ENCODE data around the gene TPBGL. TPM values are rescaled to one million over a fixed set of nuclear protein-coding genes. Genes with fewer than 3 reads are reported as not detected.

Gene TPBGL, protein sequence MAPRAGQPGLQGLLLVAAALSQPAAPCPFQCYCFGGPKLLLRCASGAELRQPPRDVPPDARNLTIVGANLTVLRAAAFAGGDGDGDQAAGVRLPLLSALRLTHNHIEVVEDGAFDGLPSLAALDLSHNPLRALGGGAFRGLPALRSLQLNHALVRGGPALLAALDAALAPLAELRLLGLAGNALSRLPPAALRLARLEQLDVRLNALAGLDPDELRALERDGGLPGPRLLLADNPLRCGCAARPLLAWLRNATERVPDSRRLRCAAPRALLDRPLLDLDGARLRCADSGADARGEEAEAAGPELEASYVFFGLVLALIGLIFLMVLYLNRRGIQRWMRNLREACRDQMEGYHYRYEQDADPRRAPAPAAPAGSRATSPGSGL
- total RNA-seq = 0.31 TPM

DNA sequence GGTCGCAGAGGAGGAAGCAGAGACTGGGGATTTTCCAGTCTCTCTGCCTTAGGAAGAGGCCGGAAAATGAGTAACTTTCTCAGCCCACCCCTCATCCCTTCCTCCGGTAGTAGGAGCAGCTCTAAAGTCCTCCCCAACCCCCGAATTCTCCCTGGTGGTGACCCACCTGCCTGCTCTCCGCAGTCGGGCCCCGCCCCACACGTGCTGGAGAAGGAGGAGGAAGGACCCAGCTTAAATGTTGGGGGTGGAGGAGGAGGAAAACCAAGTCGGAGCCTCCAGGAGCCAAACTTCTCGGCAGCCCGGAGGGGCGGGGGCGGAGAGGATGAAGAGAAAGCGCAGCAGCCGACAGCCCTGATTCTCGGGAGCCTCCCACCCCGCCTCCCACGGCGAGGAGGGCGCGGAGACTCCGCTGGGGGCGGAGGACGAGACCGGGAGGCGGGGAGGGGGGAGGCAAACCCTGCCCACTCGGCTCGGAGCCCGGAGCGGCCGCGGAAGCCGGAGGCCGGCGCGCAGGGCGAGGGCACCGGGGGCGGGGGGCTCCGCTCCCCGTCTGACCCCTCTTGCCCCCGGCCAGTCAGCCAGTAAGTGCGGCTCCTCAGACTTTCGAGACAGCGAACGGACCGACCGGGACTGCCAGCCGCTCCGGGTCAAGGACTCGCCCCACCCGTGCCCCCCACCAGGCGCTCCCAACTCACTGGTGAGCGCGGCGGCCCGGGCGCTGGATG, at the start of gene TPBGL:
Gene TPBGL, plus strand, starts transcription at position 464 of the 725 bp plus-strand sequence. CDS start 276 bp downstream, outside the sequence.
- intact Hi-C loops (cut with DNase I) = loop anchor here (10.0 kb wide), 3 partner anchors 96 to 306 kb away; no protein-coding TSS in a partner anchor
- peak; percentile 68 for DNase-seq (ENCODE audit: low spot score)
- peak; percentile 23 for ATAC-seq

DNA sequence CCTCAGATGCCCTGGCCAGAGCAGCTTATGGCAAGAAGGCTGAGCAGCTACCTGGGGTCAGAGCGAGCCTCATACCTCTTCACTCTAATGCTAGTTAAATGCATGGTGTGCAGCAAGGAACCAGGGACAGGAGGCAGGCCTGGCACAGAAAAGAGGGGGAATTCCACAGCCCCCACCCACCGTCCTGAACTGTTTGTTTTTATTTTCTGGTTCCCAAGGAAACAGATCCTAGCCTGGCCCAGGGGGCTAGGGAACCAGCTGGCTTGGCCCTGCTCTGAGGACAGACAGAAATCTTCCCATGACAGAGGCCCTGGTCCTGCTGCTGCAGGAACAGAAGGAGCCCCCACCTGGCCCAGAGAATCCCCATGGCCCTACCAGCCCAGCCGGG, 49.2 kb upstream of the TPBGL start:
- ATAC-seq = no peak
- DNase-seq (ENCODE audit: low spot score) = no peak
- intact Hi-C loops (cut with DNase I) = no loop called here

DNA sequence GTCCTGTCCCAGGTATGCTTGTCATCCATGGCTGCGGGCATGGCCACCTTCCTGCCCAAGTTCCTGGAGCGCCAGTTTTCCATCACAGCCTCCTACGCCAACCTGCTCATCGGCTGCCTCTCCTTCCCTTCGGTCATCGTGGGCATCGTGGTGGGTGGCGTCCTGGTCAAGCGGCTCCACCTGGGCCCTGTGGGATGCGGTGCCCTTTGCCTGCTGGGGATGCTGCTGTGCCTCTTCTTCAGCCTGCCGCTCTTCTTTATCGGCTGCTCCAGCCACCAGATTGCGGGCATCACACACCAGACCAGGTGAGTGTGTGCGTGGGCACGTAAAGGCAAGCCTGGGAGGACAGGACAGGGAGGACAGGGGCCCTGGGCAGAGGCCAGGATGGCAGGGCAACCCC, 47.3 kb upstream of the TPBGL start:
- no peak for DNase-seq (ENCODE audit: low spot score)

DNA sequence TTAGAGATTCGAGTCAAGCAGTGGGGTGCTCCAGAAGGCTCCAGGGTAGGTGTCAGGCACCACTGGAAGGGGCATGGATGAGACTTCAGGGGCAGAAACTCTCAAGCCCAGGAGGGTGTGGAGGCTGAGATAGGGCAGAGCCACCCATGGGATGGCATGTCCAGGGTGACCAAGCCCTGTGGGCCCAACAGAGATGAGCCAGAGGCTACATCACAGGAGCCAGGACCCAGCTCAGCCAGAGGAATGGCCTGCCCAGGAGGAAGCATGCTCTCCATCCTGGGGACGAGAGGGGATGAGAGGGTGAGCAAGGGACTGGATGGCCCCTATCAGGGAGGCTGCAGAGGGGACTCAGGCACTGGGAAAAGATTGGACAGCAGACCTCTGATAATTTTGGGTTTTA, 46.9 kb upstream of the TPBGL start:
- DNase-seq (ENCODE audit: low spot score) (no peak), ATAC-seq (no peak)
- intact Hi-C loops (cut with DNase I) = no loop called here

More for the DNA sequence above, 47.3 kb upstream of the TPBGL start:
- intact Hi-C loops (cut with DNase I) = no loop called here
- ATAC-seq = no peak

DNA sequence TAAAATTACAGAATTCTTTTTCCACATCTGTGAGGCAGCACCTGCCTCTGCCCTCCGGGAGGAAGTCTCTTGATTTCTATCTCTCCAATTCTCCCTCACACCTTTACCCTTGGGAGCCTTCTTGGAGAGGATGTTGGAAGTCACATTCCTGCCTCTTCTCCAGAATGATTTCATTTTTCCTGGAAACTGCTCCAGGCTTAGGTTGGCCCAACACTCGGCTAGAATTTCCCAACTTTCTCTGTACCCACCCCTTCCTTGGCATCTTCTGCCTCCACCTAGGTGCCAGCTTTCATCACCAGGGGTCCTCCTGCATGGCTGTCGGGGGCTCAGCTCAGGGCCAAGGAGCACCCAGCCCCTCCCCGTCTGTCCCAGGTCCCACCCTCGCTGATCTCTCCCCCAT, 46.4 kb upstream of the TPBGL start:
- intact Hi-C loops (cut with DNase I) = no loop called here
- peak; percentile 84 for ATAC-seq
- no peak for DNase-seq (ENCODE audit: low spot score)

DNA sequence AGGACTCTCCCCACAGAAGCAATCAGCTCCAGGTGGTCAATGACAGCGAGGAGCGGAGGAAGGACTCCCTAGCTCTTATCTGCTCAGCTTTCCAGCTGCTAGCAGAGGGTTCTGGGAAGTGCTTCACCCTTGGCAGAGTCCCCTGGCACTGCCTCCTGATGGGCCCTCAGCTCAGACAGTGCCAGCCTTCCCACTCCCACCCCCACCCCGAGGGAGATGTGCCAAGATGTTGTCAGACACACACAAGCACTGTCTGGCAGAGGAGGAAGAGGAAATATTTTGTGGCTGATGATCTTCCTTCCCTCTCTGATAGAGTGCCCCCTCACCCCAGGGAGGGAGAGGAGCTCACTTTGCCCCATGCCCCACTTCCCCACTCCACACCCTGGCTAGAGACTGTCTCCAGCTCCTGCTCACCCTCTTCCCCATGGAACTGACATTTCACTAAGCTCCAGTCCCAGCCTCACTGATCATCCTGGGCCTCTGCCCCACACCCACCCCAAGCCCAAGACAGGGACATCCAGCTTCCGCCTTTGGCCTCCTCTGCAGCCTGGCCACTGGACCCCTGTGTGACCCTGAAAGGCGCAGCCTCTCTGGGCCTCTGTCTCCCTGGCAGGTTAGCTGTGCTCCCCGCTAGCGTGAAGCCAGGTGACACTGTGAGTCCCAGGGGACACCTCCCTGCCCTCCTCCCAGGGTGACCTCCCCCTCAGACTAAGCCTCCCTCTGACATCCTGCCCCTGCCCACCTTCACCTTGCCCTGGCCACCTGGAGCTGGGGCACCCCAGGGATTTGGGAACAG, 45.2 kb upstream of the TPBGL start:
- intact Hi-C loops (cut with DNase I) = no loop called here
- ATAC-seq (peak; percentile 76), DNase-seq (ENCODE audit: low spot score) (no peak)

DNA sequence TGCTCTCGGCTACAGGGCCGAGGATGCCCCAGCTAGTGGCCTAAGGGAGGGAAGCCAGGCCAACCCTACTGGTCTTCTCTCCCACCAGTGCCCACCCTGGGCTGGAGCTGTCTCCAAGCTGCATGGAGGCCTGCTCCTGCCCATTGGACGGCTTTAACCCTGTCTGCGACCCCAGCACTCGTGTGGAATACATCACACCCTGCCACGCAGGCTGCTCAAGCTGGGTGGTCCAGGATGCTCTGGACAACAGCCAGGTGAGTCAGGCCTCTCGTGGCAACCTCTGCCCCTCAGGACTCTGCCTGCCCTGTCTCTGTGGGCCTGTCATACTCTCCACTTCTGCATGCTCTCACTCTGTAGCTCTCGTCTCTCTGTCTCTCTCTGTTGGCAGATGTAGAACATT, 44.1 kb upstream of the TPBGL start:
- ATAC-seq (no peak), DNase-seq (ENCODE audit: low spot score) (no peak)
- intact Hi-C loops (cut with DNase I) = no loop called here

DNA sequence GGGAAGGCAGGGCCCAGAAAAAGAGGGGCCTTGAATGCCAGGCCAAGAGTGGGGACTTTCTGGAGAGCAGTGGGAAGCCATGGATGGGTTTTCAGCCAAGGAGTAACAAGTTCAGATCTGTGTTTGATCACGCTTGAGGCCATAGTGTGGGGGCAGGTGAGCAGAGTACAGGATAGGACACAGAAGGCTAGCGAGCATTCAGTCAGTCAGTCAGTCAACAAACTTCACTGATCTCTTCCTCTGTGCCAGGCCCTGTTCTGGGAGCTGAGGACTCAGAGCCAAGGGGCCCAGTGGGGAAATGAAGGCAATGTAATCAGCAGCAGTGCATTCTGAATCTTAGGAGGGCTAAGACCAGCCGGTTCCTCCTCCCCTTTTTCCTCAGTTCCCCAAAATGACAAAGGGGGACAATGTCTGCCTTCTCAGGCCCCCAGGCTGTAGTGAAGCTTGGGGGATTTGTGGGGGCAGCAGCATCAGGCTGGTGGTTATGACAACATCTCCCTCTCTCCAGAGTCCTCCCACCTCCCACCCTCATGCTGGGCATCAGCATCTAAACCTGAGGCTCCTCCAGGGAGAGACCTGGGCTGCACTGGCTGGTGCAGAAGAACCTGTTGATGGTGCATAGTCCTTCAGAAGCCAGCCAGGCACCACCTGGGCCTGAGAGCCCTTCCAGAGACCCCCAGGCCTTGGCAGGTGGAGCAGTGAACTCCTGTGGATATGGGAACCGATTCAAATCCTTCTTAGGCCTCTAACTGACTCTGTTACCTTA, 42.9 kb upstream of the TPBGL start:
- no peak for DNase-seq (ENCODE audit: low spot score)
- intact Hi-C loops (cut with DNase I) = no loop called here

DNA sequence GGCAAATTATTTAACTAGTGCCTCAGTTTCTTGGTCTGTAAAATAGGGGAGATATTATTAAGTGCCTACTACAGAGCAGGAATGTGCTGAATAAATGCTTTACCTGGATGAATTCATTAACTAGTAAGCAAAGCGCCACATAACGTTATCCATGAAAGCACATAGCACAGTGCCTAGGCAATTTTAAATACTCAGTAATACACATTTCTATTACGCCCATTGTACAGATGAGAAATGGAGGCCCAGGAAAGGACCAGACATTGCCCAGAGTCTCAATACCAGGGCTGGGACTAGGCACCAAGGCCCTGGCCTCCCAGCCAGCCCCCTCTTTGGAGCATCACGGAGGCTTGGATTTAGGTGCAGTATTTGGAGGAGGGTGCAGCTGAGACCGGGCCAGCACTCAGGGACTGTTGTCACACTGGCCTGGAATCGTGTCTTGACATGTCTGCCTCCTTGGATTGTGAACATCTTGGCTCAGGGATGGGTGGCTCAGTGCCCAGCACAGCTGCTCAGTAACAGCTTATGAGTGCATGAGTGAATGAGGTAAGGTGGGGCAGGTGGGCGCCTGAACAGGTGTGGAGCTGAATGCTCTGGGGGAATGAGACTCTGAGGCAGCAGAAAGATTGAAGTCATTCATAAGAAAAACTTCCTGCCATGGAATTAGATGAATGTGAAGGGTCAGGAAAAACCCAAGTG, 42.1 kb upstream of the TPBGL start:
- DNase-seq (ENCODE audit: low spot score) (no peak), ATAC-seq (no peak)
- intact Hi-C loops (cut with DNase I) = no loop called here

More for the DNA sequence above, 42.9 kb upstream of the TPBGL start:
- ATAC-seq = no peak

DNA sequence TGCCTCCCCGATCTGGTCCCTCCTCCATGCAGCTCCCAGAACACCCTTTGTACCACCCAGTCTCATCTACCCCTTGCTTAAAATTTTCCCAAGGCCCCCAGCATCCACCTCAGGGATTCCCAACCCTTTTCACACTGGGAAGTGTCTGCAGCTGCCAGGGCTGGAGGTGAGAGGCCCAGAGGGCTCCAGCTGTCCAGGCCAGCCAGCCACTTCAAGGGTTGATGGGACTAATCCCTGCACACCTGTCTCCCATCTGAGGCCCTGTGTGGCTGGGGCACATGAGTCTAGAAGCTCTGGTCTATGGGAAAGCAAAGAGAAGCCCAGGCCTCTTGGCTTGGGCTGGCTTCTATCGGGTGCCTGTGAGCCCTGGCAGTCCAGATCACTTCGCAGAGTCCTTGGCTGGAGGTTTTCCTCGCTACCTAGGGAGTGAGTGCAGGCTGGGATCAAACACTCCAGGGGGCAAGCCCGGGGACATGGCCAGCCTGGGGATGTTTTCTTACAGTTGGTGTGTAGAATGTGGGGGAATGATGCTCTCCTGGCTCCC, 41.1 kb upstream of the TPBGL start:
- DNase-seq (ENCODE audit: low spot score) = no peak
- no peak for ATAC-seq
- intact Hi-C loops (cut with DNase I) = no loop called here

DNA sequence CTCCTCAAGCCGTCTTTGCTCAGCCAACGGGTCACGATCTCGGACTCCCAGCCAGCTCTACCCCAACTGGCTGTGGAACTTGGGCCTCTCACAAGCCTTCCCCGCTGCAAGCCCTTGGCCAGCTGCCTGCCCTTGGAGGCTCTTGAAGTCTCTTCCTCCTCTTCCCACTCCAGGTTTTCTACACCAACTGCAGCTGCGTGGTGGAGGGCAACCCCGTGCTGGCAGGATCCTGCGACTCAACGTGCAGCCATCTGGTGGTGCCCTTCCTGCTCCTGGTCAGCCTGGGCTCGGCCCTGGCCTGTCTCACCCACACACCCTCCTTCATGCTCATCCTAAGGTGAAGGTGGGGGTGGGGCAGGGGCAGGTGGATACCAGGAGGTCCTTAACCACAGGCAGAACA, 40.5 kb upstream of the TPBGL start:
- ATAC-seq (peak; percentile 3), DNase-seq (ENCODE audit: low spot score) (no peak)
- intact Hi-C loops (cut with DNase I) = no loop called here

DNA sequence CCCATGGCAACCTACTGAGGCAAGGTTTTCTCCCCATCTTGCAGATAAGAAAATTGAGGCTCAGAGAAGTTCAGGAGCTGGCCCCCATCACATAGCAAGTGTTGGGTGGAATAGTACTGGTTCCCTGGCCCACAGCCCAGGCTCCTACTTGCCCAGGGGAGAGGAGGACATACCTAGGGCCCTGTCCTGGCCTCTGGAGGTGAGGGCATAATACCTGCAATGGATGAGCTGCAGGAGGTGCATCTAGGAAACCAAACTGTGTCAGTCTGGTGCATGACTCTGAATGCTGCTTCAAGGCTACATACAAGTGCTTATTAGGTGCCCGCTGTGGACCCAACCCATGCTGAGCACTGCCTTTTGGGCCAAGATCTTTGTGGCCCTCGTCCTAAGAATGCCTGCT, 40.0 kb upstream of the TPBGL start:
- ATAC-seq (no peak), DNase-seq (ENCODE audit: low spot score) (no peak)
- intact Hi-C loops (cut with DNase I) = no loop called here

DNA sequence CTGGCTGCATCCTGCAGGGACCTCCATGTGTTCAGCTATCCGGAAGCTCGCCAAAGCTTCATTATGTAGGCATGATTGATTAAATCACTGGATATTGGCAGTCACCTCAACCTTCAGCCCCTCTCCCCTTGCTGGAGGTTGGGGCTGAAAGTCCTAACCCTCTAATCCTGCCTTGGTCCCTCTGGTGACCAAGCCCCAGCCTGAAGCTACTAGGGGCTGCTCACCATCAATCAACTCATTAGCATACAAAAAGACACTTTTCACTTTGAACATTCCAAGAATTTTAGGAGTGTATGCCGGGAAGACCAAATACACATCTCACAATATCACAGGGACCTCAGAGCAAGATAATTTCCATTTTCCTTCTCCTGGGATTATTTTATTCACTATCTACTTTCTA, 38.8 kb upstream of the TPBGL start:
- intact Hi-C loops (cut with DNase I) = no loop called here
- ATAC-seq = no peak
- no peak for DNase-seq (ENCODE audit: low spot score)

DNA sequence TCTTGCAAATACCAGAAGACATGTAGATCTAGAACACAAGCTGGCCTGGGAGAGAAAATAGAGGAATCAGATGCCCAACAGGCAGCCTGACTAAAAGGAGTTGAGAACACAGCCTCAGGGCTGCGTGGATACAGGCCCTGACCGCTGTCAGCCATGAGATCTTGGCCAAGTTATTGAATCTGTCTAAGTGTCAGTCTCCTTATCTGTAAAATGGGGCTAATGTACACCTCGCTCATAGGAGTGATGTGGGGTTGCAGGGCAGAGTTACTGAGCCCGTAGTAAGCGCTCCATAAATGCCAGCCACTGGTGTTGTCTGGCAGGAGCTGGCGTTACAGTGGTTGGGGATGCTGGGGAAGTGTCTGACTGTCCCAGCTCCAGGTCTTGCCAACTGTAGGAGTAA, 38.4 kb upstream of the TPBGL start:
- intact Hi-C loops (cut with DNase I) = no loop called here
- DNase-seq (ENCODE audit: low spot score) (no peak), ATAC-seq (no peak)

DNA sequence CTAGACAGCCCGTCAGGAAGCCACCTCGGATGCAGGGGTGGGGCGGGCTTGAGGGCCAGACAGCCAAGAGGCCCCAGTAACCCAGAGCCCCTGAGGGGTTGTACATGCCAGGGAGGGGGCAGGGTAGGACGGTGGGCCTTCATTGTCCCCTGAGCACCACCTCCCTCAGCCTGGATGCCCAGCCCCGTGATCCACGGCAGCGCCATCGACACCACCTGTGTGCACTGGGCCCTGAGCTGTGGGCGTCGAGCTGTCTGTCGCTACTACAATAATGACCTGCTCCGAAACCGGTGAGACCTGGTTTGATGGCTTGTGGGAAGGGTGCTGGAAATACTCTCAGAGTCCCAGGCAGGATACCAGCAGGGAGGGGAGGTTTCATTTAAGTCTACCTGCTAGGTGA, 37.4 kb upstream of the TPBGL start:
- DNase-seq (ENCODE audit: low spot score) = no peak
- ATAC-seq = no peak
- intact Hi-C loops (cut with DNase I) = no loop called here

DNA sequence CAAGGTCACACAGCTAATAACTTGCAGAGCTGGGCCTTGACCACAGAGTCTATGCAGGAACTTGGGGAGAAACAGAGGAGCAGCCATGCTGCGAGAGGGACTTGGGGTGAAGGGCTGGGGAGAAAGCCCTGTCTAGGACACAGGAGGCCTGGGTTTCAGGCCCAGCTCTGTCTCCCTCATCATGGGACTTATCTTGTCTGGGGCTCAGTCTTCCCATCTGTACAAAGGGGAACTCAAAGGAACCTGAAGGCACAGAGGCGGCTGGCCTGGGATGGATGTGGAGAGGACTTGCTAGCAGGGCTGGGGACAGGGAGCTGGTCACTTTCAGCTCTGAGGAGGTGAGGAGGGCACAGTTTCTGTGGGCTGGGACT, 36.9 kb upstream of the TPBGL start:
- no peak for DNase-seq (ENCODE audit: low spot score)
- intact Hi-C loops (cut with DNase I) = no loop called here
- ATAC-seq = no peak

DNA sequence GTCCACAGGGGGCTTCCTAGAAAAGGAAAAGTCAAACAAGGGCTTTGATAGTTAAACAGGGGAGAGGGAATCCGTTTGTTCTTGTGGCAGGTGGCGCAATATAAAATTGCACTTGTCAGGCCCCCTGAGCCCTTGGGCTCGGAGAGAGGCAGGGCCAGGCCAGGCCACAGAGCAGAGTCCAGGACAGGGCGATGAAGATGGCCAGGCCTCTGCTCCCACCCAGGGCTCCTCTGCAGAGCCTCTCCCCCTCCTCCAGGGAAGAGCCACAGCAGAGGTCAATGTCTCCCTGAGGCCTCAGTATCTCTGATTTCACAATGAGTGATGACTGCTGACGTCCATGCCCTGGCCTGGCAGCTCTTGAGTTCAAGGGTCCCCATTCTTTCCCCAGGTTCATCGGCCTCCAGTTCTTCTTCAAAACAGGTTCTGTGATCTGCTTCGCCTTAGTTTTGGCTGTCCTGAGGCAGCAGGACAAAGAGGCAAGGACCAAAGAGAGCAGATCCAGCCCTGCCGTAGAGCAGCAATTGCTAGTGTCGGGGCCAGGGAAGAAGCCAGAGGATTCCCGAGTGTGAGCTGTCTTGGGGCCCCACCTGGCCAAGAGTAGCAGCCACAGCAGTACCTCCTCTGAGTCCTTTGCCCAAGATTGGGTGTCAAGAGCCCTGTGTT, 36.4 kb upstream of the TPBGL start:
- ATAC-seq (peak; percentile 48), DNase-seq (ENCODE audit: low spot score) (no peak)
- intact Hi-C loops (cut with DNase I) = no loop called here

All from sciatic nerve (tissue), 2 donors.